ENCODE data around the gene MVB12B.

DNA sequence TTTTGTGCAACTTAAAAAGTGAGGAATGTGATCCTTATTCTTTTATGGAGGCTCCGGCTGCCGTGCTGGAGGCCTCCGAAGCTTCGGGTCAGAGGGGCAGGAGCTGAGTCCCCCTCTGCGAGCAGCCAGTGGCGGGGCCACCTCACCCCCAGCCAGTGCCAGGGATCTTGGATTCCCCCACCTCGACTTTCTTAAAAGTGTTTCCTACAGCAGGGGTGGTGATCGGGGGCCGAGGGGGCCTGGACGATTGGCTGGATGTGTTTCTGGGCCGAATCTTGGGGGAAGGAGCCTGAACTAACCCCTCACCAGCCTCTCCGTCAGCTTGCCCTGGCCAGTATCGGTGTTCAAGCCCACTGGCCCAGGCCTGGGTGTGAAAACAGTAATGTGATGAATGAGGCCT is 194.9 kb downstream of the MVB12B start:
- TF ChIP-seq CTCF (IDR thresholded peaks at IDR 0.05 in 4 of 5, conservative IDR thresholded peaks at IDR 0.05 in 1 of 5) (no peak), POLR2A (IDR thresholded peaks at IDR 0.05) (no peak)
